ENCODE data around the gene TMEM238L.

TMEM238L gene

DNA sequence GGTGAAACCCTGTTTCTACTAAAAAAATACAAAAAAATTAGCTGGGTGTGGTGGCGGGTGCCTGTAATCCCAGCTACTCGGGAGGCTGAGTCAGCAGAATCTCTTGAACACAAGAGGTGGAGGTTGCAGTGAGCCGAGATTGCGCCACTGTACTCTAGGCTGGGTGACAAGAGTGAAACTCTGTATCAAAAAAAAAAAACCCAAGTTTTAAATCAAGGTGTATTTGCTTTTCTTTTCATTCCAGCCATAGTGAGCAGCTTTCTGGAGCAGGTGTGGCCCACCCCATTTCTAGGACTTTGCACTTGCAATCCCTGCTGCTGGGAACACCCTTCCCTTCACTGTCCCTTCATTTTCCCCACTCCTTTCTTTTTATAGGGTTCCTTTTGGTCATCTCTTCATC is 28.8 kb downstream of the TMEM238L start:
- Histone ChIP-seq H3K27ac (ENCODE audit: low read depth, low read length) (no peak overlapping the region), H2AFZ (ENCODE audit: low read length, unreplicated experiment) (no peak overlapping the region), H3K79me2 (ENCODE audit: control insufficient read depth, insufficient read depth, low read length, unreplicated experiment) (no peaks in the 10 kb centered on the region), H3K27me3 (ENCODE audit: insufficient read depth, low read length) (no peaks in the 10 kb centered on the region; the same call in 1 of the 2 replicates), H3K36me3 (ENCODE audit: insufficient read depth, low read length) (no peaks in the 10 kb centered on the region), H3K4me1 (ENCODE audit: control insufficient read depth, insufficient read depth, low read length, unreplicated experiment) (no peaks in the 10 kb centered on the region), H3K4me3 (ENCODE audit: low read depth, low read length) (no peak overlapping the region)

DNA sequence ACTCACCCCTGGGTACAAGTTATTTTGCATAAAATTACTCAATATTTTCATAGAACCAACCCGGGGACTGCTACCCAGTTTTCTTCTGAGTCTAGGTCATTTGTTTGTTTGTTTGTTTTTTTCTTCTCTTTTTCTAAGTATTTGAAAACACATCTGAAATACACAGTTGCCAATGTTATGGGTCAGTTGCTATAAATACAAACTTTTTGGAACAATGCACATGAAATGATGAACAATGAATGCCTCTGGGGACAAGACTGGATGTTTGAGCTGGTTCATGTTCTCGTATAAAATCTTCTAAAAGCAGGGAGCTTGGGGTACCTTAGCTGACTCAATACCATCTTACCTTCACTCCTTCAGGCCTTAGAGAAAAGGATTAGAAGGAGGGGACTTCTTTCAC is 30.5 kb downstream of the TMEM238L start:
- no peaks in the 10 kb centered on the region for H3K4me1 ChIP-seq (ENCODE audit: control insufficient read depth, insufficient read depth, low read length, unreplicated experiment)
- H2AFZ ChIP-seq (ENCODE audit: low read length, unreplicated experiment): no peak overlapping the region
- no peaks in the 10 kb centered on the region for H3K27me3 ChIP-seq (ENCODE audit: insufficient read depth, low read length)
- no peak overlapping the region for H3K27ac ChIP-seq (ENCODE audit: low read depth, low read length)
- H3K79me2 ChIP-seq (ENCODE audit: control insufficient read depth, insufficient read depth, low read length, unreplicated experiment): no peaks in the 10 kb centered on the region
- H3K4me3 ChIP-seq (ENCODE audit: low read depth, low read length): no peak overlapping the region
- H3K36me3 ChIP-seq (ENCODE audit: insufficient read depth, low read length): no peaks in the 10 kb centered on the region

DNA sequence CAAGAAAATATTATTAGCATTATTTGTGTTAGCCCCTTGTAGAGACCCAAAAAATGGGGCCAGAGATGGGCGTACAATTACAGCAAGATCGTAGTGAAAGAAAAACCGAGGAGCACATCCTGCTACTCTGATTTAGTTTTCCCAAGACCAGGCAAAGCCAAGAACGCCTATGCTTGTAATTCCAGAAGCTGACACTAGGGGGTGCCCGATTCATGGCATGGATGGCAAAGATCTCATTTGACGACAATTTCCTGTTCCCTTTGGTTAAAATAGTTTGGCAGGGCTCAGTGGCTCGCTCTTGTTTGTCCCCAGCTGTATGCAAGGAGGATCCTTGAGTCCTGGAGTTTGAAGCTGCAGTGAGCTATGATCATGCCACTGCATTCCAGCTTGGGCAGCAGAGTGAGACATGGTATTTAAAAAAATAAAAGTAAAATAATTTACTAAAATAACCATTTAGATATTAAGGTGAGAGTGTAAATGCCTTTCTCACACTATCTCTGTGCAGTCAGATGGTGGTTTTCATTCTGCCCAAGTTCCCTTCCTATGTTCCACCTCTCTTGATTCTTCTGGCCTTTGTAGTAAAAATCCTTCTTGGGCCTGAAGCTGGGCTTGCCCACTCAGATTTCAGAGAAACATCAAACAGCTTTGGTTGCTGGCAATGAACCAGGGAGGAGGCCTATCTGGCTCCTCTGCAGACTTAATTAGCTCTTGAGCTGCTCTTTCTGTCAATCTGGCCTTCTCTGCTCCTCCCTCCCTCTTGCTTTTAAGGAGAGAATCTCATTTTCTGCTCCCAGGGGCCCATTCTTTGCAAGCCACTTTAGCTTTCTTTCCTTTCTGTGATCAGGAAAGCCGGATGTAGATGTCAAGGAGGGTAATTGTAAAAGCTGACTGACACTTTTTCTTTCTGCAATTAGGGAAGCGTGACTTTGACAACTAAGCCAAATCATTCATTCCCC is 31.2 kb downstream of the TMEM238L start:
- Histone ChIP-seq H3K4me1 (ENCODE audit: control insufficient read depth, insufficient read depth, low read length, unreplicated experiment) (no peaks in the 10 kb centered on the region), H3K4me3 (ENCODE audit: low read depth, low read length) (no peak overlapping the region), H3K27ac (ENCODE audit: low read depth, low read length) (no peak overlapping the region), H3K27me3 (ENCODE audit: insufficient read depth, low read length) (no peaks in the 10 kb centered on the region), H3K79me2 (ENCODE audit: control insufficient read depth, insufficient read depth, low read length, unreplicated experiment) (no peaks in the 10 kb centered on the region), H2AFZ (ENCODE audit: low read length, unreplicated experiment) (no peak overlapping the region), H3K36me3 (ENCODE audit: insufficient read depth, low read length) (no peaks in the 10 kb centered on the region)

DNA sequence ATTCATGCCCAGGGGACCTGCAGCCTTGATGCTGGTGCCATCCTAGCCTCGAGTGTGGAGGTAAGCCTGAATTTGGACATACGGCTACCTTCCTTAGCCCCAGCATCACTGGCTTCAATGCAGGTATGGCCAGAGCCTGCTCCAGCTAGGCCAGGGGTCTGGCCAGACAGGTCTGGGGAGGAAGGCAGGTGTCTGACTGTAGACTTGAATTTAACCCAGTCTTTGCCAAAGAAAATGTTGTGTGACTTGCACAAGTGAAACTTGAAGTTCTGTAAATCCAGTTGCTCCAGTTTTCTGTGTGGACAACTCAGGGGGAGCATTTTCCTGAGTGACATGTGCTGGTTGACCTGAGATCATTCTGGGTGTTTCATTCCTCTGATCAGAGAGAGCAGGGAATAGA is 32.8 kb downstream of the TMEM238L start:
- Histone ChIP-seq H3K27ac (ENCODE audit: low read depth, low read length) (no peak overlapping the region), H2AFZ (ENCODE audit: low read length, unreplicated experiment) (no peak overlapping the region), H3K79me2 (ENCODE audit: control insufficient read depth, insufficient read depth, low read length, unreplicated experiment) (no peaks in the 10 kb centered on the region), H3K4me1 (ENCODE audit: control insufficient read depth, insufficient read depth, low read length, unreplicated experiment) (no peaks in the 10 kb centered on the region), H3K27me3 (ENCODE audit: insufficient read depth, low read length) (no peaks in the 10 kb centered on the region), H3K36me3 (ENCODE audit: insufficient read depth, low read length) (no peaks in the 10 kb centered on the region), H3K4me3 (ENCODE audit: low read depth, low read length) (no peak overlapping the region)

DNA sequence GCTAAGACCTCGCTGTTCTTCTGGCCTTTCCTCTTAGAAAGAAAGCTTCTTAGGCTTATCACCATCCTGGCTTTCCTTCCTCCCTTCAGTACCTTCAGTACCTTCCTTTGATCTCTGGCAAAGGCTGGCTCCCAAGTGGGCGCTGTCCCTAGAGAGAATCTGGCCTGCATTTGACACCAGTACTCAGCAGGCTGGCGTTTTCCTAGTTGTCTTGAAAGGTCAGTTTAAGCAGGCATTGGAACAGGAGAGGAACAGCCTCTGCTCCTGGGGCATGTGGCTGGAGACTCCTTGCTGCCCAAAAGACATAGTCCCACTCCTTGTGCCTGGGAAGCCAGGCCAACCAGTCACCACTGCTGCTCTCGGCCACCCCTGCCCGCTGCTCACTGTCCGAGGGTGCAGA is 34.1 kb downstream of the TMEM238L start:
- Histone ChIP-seq H3K4me3 (ENCODE audit: low read depth, low read length) (no peak overlapping the region), H3K27me3 (ENCODE audit: insufficient read depth, low read length) (no peaks in the 10 kb centered on the region), H3K79me2 (ENCODE audit: control insufficient read depth, insufficient read depth, low read length, unreplicated experiment) (no peaks in the 10 kb centered on the region), H3K4me1 (ENCODE audit: control insufficient read depth, insufficient read depth, low read length, unreplicated experiment) (no peaks in the 10 kb centered on the region), H3K27ac (ENCODE audit: low read depth, low read length) (no peak overlapping the region), H3K36me3 (ENCODE audit: insufficient read depth, low read length) (no peaks in the 10 kb centered on the region), H2AFZ (ENCODE audit: low read length, unreplicated experiment) (no peak overlapping the region)

DNA sequence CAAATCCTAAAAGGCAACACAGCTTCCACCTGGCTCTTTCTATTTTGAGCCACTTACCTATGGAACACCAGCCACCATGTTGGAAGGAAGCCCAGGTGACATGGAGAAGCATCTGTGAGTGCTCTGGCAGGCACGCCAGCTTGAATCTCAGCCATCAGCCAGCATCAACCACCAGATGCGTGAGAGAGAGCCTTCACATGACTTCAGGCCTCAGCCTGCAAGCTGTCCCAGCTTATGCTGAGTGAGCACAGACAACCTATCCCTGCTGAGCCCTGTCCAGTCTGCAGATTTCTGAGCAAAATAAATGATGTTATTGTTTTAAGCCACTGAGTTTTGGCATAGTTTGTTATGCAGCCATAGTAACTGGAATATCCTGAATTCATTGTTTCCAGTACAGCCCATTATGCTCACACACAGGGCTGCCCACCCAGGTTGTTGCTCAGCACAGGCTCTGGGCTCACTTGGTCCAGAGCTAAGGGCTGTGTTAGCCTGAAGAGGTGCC is 35.1 kb downstream of the TMEM238L start:
- no peaks in the 10 kb centered on the region for H3K4me1 ChIP-seq (ENCODE audit: control insufficient read depth, insufficient read depth, low read length, unreplicated experiment)
- no peaks in the 10 kb centered on the region for H3K79me2 ChIP-seq (ENCODE audit: control insufficient read depth, insufficient read depth, low read length, unreplicated experiment)
- no peak overlapping the region for H3K4me3 ChIP-seq (ENCODE audit: low read depth, low read length)
- no peaks in the 10 kb centered on the region for H3K27me3 ChIP-seq (ENCODE audit: insufficient read depth, low read length)
- H2AFZ ChIP-seq (ENCODE audit: low read length, unreplicated experiment): no peak overlapping the region
- H3K27ac ChIP-seq (ENCODE audit: low read depth, low read length): no peak overlapping the region
- no peaks in the 10 kb centered on the region for H3K36me3 ChIP-seq (ENCODE audit: insufficient read depth, low read length)

DNA sequence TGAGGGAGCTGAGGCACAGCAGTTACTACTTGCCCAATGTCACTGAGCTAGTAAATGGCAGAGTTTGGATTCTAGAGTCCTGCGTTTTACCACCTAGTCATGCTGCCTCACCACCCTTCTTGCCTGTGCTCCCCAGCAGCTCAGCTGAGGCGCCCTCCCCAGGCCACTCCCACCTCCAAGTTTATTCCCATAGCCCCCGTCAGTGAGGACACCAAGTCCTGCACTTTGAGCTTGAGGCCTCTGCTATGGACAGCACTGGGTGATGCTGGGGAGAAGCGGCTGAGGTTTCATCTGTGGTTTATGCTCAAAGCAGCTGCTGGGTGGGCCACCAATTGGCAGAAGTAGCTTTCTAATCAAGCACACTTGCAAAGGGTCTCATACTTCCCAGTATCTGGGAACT is 36.7 kb downstream of the TMEM238L start:
- H3K79me2 ChIP-seq (ENCODE audit: control insufficient read depth, insufficient read depth, low read length, unreplicated experiment): no peaks in the 10 kb centered on the region
- H3K36me3 ChIP-seq (ENCODE audit: insufficient read depth, low read length): no peaks in the 10 kb centered on the region
- no peaks in the 10 kb centered on the region for H3K27me3 ChIP-seq (ENCODE audit: insufficient read depth, low read length)
- H3K4me1 ChIP-seq (ENCODE audit: control insufficient read depth, insufficient read depth, low read length, unreplicated experiment): no peaks in the 10 kb centered on the region
- H3K27ac ChIP-seq (ENCODE audit: low read depth, low read length): no peak overlapping the region
- H2AFZ ChIP-seq (ENCODE audit: low read length, unreplicated experiment): no peak overlapping the region
- H3K4me3 ChIP-seq (ENCODE audit: low read depth, low read length): no peak overlapping the region

DNA sequence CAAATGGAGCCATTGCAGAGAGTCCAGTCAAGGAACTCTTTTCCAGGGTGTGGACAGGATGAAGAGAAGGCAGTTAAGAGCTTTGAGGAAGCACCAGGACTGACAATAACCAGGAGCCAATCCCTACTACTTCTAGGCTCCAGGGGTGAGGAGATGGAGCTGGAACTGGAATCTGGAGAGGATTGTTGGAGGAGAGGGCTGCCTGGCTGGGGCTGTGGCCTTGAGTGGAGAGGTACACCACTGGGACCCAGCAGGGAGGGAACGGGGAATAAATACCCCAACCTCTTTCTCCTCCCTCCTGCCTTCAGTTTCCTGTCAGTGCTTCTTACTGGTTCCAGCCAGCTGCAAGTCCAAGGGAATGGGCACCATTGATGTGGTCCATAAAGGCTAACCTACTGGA is 41.9 kb downstream of the TMEM238L start:
- no peaks in the 10 kb centered on the region for H3K79me2 ChIP-seq (ENCODE audit: control insufficient read depth, insufficient read depth, low read length, unreplicated experiment)
- no peak overlapping the region for H2AFZ ChIP-seq (ENCODE audit: low read length, unreplicated experiment)
- H3K4me1 ChIP-seq (ENCODE audit: control insufficient read depth, insufficient read depth, low read length, unreplicated experiment): no peaks in the 10 kb centered on the region
- no peaks in the 10 kb centered on the region for H3K36me3 ChIP-seq (ENCODE audit: insufficient read depth, low read length)
- H3K27me3 ChIP-seq (ENCODE audit: insufficient read depth, low read length): no peaks in the 10 kb centered on the region
- H3K4me3 ChIP-seq (ENCODE audit: low read depth, low read length): no peak overlapping the region
- H3K27ac ChIP-seq (ENCODE audit: low read depth, low read length): no peak overlapping the region

DNA sequence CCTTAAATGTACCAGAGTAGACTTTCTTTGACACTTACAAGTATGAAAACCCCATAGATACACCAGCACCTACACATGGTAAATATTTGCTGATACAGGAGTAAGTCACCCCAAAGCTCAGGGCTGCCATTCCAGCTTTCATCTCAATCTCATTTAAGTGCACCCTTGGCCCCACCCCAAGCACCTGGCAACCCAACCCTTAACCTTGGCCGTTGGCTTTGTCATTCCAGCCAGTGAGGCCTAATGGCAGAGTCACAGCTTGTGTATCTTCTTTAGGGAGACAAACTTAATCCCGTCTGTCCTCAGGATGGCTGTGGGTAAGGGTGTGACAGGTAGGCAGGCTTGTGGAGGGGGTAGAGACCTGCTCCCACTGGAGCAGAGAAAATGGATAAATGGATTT is 42.6 kb downstream of the TMEM238L start:
- Histone ChIP-seq H3K4me1 (ENCODE audit: control insufficient read depth, insufficient read depth, low read length, unreplicated experiment) (no peaks in the 10 kb centered on the region), H3K27me3 (ENCODE audit: insufficient read depth, low read length) (no peaks in the 10 kb centered on the region), H2AFZ (ENCODE audit: low read length, unreplicated experiment) (no peak overlapping the region), H3K36me3 (ENCODE audit: insufficient read depth, low read length) (no peaks in the 10 kb centered on the region), H3K27ac (ENCODE audit: low read depth, low read length) (no peak overlapping the region), H3K4me3 (ENCODE audit: low read depth, low read length) (no peak overlapping the region), H3K79me2 (ENCODE audit: control insufficient read depth, insufficient read depth, low read length, unreplicated experiment) (no peaks in the 10 kb centered on the region)

DNA sequence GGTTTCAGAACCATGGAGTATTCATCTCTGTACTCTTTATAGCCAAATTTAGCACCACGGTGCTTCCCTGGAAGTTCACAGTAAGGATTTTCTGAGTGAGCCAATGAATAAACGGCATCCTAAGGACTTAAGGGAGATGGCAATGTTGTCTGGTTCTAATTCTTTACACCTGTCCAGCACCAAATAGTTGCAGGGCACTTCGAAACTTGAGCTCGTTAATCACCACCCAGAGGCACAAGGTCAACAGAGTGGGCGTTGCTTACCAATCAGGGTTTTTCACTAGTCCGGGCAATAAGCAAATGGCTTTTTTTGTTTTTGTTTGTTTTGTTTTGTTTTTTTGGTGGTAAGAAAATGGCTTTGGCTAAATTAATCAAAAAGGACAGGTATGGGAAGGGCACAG is 45.8 kb downstream of the TMEM238L start:
- no peak overlapping the region for H3K27ac ChIP-seq (ENCODE audit: low read depth, low read length)
- H3K4me3 ChIP-seq (ENCODE audit: low read depth, low read length): no peak overlapping the region
- no peak overlapping the region for H2AFZ ChIP-seq (ENCODE audit: low read length, unreplicated experiment)
- H3K27me3 ChIP-seq (ENCODE audit: insufficient read depth, low read length): no peaks in the 10 kb centered on the region
- no peaks in the 10 kb centered on the region for H3K4me1 ChIP-seq (ENCODE audit: control insufficient read depth, insufficient read depth, low read length, unreplicated experiment)
- H3K79me2 ChIP-seq (ENCODE audit: control insufficient read depth, insufficient read depth, low read length, unreplicated experiment): no peaks in the 10 kb centered on the region
- no peaks in the 10 kb centered on the region for H3K36me3 ChIP-seq (ENCODE audit: insufficient read depth, low read length)

DNA sequence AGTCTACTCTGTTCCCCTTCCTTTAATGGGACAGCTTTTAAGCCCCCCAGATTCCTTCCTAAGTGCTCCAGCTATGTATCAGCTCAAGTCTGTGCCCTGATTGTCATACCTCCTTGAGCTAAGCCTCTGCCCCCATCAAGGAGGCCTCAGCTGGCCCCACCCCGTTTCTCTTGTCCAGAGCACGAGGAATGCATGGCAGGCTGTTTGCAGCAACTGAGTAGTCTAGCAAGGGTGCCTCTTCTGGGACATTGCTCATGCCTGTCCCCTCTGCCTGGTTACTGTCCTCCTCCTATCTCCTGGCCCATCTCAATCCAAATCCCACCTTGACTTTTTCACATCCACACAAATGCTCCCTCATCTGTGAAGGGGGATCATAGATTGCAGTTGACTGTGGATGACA is 46.3 kb downstream of the TMEM238L start:
- Histone ChIP-seq H2AFZ (ENCODE audit: low read length, unreplicated experiment) (no peak overlapping the region), H3K4me3 (ENCODE audit: low read depth, low read length) (no peak overlapping the region), H3K79me2 (ENCODE audit: control insufficient read depth, insufficient read depth, low read length, unreplicated experiment) (no peaks in the 10 kb centered on the region), H3K36me3 (ENCODE audit: insufficient read depth, low read length) (no peaks in the 10 kb centered on the region), H3K4me1 (ENCODE audit: control insufficient read depth, insufficient read depth, low read length, unreplicated experiment) (no peaks in the 10 kb centered on the region), H3K27me3 (ENCODE audit: insufficient read depth, low read length) (no peaks in the 10 kb centered on the region), H3K27ac (ENCODE audit: low read depth, low read length) (no peak overlapping the region)
